Smooth muscle cell (in vitro differentiated cells): ENCODE data around the gene EXOC4. TPM values are rescaled to one million over a fixed set of nuclear protein-coding genes. Genes with fewer than 3 reads are reported as not detected.

Experiments
- DNase-seq: peaks from one replicate; lab custom pipeline; 2025; ENCODE audit not compliant: unreplicated experiment; lab: John Stamatoyannopoulos, UW
- H2AFZ ChIP-seq: fragments of 200-600 bp; sonication (generic); 2 replicates; pipeline ENCODE4 v1.6.0; 2016; ENCODE audit warnings: antibody characterized with exemption, low read depth, mild to moderate bottlenecking
- H3F3A ChIP-seq: fragments of 200-600 bp; sonication (generic); 2 replicates; pipeline ENCODE4 v1.6.0; 2017; ENCODE audit warnings: antibody characterized with exemption, low read depth
- H3K27ac ChIP-seq: fragments of 200-600 bp; sonication (generic); 2 replicates; pipeline ENCODE4 v1.5.1; 2016; ENCODE audit warnings: low read depth, mild to moderate bottlenecking
- H3K27me3 ChIP-seq: fragments of 200-600 bp; sonication (generic); 2 replicates; pipeline ENCODE4 v1.6.1; 2016; ENCODE audit warnings: low read depth, mild to moderate bottlenecking
- H3K36me3 ChIP-seq: fragments of 200-600 bp; sonication (generic); 2 replicates; pipeline ENCODE4 v1.5.1; 2016; ENCODE audit warnings: low read depth
- H3K4me1 ChIP-seq: fragments of 200-600 bp; sonication (generic); 2 replicates; pipeline ENCODE4 v1.5.1; 2016; ENCODE audit warnings: low read depth
- H3K4me2 ChIP-seq: fragments of 200-600 bp; sonication (generic); 2 replicates; pipeline ENCODE4 v1.6.0; 2016; ENCODE audit warnings: mild to moderate bottlenecking
- H3K4me3 ChIP-seq: fragments of 200-600 bp; sonication (generic); 2 replicates; pipeline ENCODE4 v1.5.1; 2016; ENCODE audit warnings: mild to moderate bottlenecking
- H3K79me2 ChIP-seq: fragments of 200-600 bp; sonication (generic); 2 replicates; pipeline ENCODE4 v1.6.0; 2016; ENCODE audit warnings: low read depth, mild to moderate bottlenecking
- H3K9ac ChIP-seq: fragments of 200-600 bp; sonication (generic); 2 replicates; pipeline ENCODE4 v1.6.0; 2016; ENCODE audit warnings: low read depth
- H3K9me3 ChIP-seq: fragments of 200-600 bp; sonication (generic); replicated peaks from 2 replicates; pipeline ENCODE4 v1.5.1; 2016; ENCODE audit warnings: low read depth
- H4K20me1 ChIP-seq: fragments of 200-600 bp; sonication (generic); 2 replicates; pipeline ENCODE4 v1.6.0; 2016; ENCODE audit warnings: low read depth
- WGBS: methylation state at CpG from one replicate; pipeline ENCODE4 v1.1.7; 2016; ENCODE audit warnings: low lambda C conversion rate; 5-methylcytosine and 5-hydroxymethylcytosine counted together
- polyA plus RNA-seq: library from polyadenylated mRNA; unstranded; fragments of >200 nt; fragmentation: Nextera tagmentation; extraction: Ambion mirVana; gene quantifications from 2 replicates; pipeline ENCODE4 v1.2.1, GENCODE V29; 2016
- total RNA-seq: library from RNA; depleted of rRNA; stranded (reverse); fragments of >200 nt; gene quantifications from 2 replicates; pipeline ENCODE4 v1.2.3, GENCODE V29; 2014
- TF ChIP-seq, protein P1 (sequence below): fragments of 200-600 bp; sonication (generic); IDR thresholded peaks from 2 replicates; pipeline ENCODE4 v1.5.1; 2017; ENCODE audit warnings: borderline replicate concordance, mild to moderate bottlenecking, antibody characterized with exemption; ENCODE audit not compliant: insufficient read depth, poor library complexity, severe bottlenecking

The EXOC4 gene
- total and polyA plus RNA-seq, 2 experiments from 2014 or later = 21.5 to 47.1 TPM

GRCh38 chr7:134016223-134016941 is 763.5 kb downstream of the EXOC4 start:
- WGBS = 64% methylated on average over 4 of the region's 4 CpGs
- no peaks in the 10 kb centered on the region for H3F3A ChIP-seq
- DNase-seq = no peak
- no peaks in the 10 kb centered on the region for H3K27me3 ChIP-seq
- no peak overlapping the region for H3K4me3 ChIP-seq
- H3K4me2 ChIP-seq = no peak overlapping the region
- no peak overlapping the region for H3K27ac ChIP-seq
- H3K36me3 ChIP-seq = no peaks in the 10 kb centered on the region
- no peaks in the 10 kb centered on the region for H3K4me1 ChIP-seq
- no peaks in the 10 kb centered on the region for H3K79me2 ChIP-seq
- no peak overlapping the region for H2AFZ ChIP-seq
- TF ChIP-seq, protein P1, sequence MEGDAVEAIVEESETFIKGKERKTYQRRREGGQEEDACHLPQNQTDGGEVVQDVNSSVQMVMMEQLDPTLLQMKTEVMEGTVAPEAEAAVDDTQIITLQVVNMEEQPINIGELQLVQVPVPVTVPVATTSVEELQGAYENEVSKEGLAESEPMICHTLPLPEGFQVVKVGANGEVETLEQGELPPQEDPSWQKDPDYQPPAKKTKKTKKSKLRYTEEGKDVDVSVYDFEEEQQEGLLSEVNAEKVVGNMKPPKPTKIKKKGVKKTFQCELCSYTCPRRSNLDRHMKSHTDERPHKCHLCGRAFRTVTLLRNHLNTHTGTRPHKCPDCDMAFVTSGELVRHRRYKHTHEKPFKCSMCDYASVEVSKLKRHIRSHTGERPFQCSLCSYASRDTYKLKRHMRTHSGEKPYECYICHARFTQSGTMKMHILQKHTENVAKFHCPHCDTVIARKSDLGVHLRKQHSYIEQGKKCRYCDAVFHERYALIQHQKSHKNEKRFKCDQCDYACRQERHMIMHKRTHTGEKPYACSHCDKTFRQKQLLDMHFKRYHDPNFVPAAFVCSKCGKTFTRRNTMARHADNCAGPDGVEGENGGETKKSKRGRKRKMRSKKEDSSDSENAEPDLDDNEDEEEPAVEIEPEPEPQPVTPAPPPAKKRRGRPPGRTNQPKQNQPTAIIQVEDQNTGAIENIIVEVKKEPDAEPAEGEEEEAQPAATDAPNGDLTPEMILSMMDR = peak; percentile 53
- peaks cover 3% of the 10 kb centered on the region for H4K20me1 ChIP-seq
- no peak overlapping the region for H3K9ac ChIP-seq
- no peaks in the 10 kb centered on the region for H3K9me3 ChIP-seq

DNA sequence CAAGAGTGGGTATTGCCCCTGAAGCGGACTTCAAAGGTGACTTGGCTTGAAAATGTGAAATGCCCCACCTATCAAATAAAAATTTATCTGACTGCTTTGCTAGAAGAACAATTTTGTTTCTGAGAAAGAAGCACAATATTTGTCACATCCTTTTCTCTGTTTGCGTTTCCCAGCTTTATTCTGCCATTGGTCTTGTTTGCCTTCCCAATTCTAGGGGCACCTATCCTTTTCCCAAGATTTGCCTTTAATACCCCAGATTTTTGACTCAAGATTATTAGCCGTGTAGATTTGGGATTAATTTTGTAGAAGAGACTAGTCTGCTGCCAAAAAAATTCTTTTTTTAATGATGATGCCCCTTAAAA is 764.0 kb downstream of the EXOC4 start:
- peaks cover 3% of the 10 kb centered on the region for H4K20me1 ChIP-seq
- no peaks in the 10 kb centered on the region for H3K4me1 ChIP-seq
- H3K9ac ChIP-seq = no peak overlapping the region
- no peak overlapping the region for H2AFZ ChIP-seq
- no peaks in the 10 kb centered on the region for H3K9me3 ChIP-seq
- DNase-seq = no peak
- no peak overlapping the region for H3K4me3 ChIP-seq
- TF ChIP-seq, protein P1 = no peak
- no peaks in the 10 kb centered on the region for H3K36me3 ChIP-seq
- no peaks in the 10 kb centered on the region for H3K27me3 ChIP-seq
- H3K79me2 ChIP-seq = no peaks in the 10 kb centered on the region
- H3K4me2 ChIP-seq = no peak overlapping the region
- no peaks in the 10 kb centered on the region for H3F3A ChIP-seq
- H3K27ac ChIP-seq = no peak overlapping the region
- 77% methylated on average over 3 of the region's 3 CpGs for WGBS

DNA sequence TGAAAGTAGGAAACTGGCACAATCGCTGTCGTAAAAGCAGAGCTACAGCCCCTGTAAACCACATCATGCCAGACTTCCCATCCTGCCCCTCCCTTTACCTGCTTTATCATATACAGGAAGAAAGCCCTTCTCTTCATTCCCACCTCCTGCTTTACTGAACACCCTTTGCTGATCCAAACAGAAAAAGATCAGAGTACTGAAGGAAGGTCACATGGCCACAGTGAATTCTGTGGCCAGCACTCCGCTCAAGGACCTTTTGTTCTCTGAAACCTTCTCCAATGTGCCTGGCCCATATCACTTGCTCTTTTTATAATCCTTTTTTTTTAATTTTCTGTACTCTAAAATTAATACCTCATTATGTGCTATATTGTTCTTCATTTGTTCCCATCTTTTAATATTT is 765.4 kb downstream of the EXOC4 start:
- no peak for DNase-seq
- 97% methylated on average over 3 of the region's 3 CpGs for WGBS
- H3K79me2 ChIP-seq = no peaks in the 10 kb centered on the region
- no peak overlapping the region for H3K9ac ChIP-seq
- H3K4me3 ChIP-seq = no peak overlapping the region
- no peaks in the 10 kb centered on the region for H3K9me3 ChIP-seq
- no peak overlapping the region for H3K27ac ChIP-seq
- TF ChIP-seq, protein P1 = no peak
- H4K20me1 ChIP-seq = peaks cover 3% of the 10 kb centered on the region
- H3K4me1 ChIP-seq = no peaks in the 10 kb centered on the region
- no peaks in the 10 kb centered on the region for H3F3A ChIP-seq
- no peaks in the 10 kb centered on the region for H3K36me3 ChIP-seq
- H2AFZ ChIP-seq = no peak overlapping the region
- H3K27me3 ChIP-seq = no peaks in the 10 kb centered on the region
- H3K4me2 ChIP-seq = no peak overlapping the region

DNA sequence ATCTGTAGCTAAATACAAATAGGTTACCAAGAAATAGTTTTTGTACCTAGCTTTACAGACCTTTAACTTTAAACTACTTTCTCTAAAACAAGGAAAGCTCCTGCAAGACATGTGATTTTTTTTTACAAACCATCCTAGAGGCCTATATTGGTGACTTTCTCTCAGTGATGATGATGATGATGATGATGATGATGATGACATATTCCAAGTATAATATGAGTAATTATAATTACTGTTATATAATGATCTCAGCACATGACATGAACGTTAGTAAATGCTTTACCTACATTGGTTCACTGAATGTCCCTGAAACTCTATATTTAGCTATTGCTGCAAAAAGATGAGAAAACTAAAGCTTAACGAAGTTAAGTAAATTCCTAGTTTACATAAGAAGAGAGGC is 766.4 kb downstream of the EXOC4 start:
- 50% methylated on average over 2 of the region's 2 CpGs for WGBS
- no peak overlapping the region for H3K4me3 ChIP-seq
- H3K27me3 ChIP-seq = no peaks in the 10 kb centered on the region
- TF ChIP-seq, protein P1 = no peak
- H3K4me2 ChIP-seq = no peak overlapping the region
- H3F3A ChIP-seq = no peaks in the 10 kb centered on the region
- no peak for DNase-seq
- no peaks in the 10 kb centered on the region for H3K36me3 ChIP-seq
- H3K27ac ChIP-seq = no peak overlapping the region
- H2AFZ ChIP-seq = no peak overlapping the region
- no peaks in the 10 kb centered on the region for H3K9me3 ChIP-seq
- peaks cover 3% of the 10 kb centered on the region for H4K20me1 ChIP-seq
- H3K9ac ChIP-seq = no peak overlapping the region
- H3K79me2 ChIP-seq = no peaks in the 10 kb centered on the region
- no peaks in the 10 kb centered on the region for H3K4me1 ChIP-seq
